Endothelial cell of umbilical vein (primary cell): ENCODE measurements around the gene DPP6. TPM values are rescaled to one million over a fixed set of nuclear protein-coding genes. Genes with fewer than 3 reads are reported as not detected.

Experiments
- BruUV-seq: library from RNA; stranded (reverse); fragments of 400-500 nt; replicated peaks from 2 replicates; lab custom pipeline; 2021; lab: Mats Ljungman, UMichigan
- CTCF ChIA-PET: fragments of 300-600, 350-600 bp; sonication (Branson Sonifier 250); formaldehyde crosslinking; loops from one replicate; lab custom pipeline; 2021; ENCODE audit warnings: antibody characterized with exemption, inconsistent platforms; lab: Charles Lee
- POLR2A ChIA-PET: fragments of 300-600, 350-600 bp; sonication (Branson Sonifier 250); formaldehyde crosslinking; loops from one replicate; lab custom pipeline; 2021; ENCODE audit warnings: antibody characterized with exemption, inconsistent platforms; lab: Charles Lee
- DNase-seq: peaks from one replicate; pipeline ENCODE4 v3.0.0-alpha.2; 2011; ENCODE audit warnings: low read depth, low spot score
- FAIRE-seq: peaks from 2 replicates; lab custom pipeline; 2011; peaks lifted over from hg19 to GRCh38; lab: Jason Lieb, UNC
- H2AFZ ChIP-seq: 2 replicates; pipeline ENCODE4 v1.6.0; 2012; ENCODE audit warnings: low read depth, low read length, control low read depth, inconsistent platforms
- H3K27ac ChIP-seq: 2 replicates; pipeline ENCODE4 v1.5.1; 2011; ENCODE audit warnings: low read depth, mild to moderate bottlenecking, control low read depth, low read length, moderate library complexity; ENCODE audit not compliant: insufficient read depth
- H3K27me3 ChIP-seq, 2 experiments: 2 replicates each; pipeline versions ENCODE4 v1.6.0 to v1.6.1; 2011; ENCODE audit warnings: low read length in 2 of 2, mixed read lengths in 1 of 2; ENCODE audit not compliant: control insufficient read depth in 2 of 2, insufficient read depth in 2 of 2
- H3K36me3 ChIP-seq, 2 experiments: 2 replicates in 1 of 2; 3 replicates in 1 of 2; pipeline ENCODE4 v1.5.1; 2011; ENCODE audit warnings: low read length in 2 of 2, mild to moderate bottlenecking in 1 of 2, moderate library complexity in 1 of 2; ENCODE audit not compliant: control insufficient read depth in 2 of 2, insufficient read depth in 2 of 2; ENCODE audit errors: extremely low read depth in 1 of 2
- H3K4me1 ChIP-seq: 3 replicates; pipeline ENCODE4 v1.5.1; 2011; ENCODE audit warnings: mild to moderate bottlenecking, low read length; ENCODE audit not compliant: control insufficient read depth, insufficient read depth; ENCODE audit errors: extremely low read depth
- H3K4me2 ChIP-seq: 2 replicates; pipeline ENCODE4 v1.6.1; 2011; ENCODE audit warnings: low read length, control low read depth, mixed read lengths; ENCODE audit not compliant: insufficient read depth
- H3K4me3 ChIP-seq, 3 experiments: fragments of 200-600 bp in 1 of 3; sonication (generic), shearing (Covaris generic) in 1 of 3; replicated peaks in 1 of 3; 2 replicates each; pipeline ENCODE4 v1.5.1; 2011 to 2016; ENCODE audit warnings: control low read depth in 3 of 3, low read length in 3 of 3, mild to moderate bottlenecking in 2 of 3, inconsistent platforms in 1 of 3, low read depth in 1 of 3, moderate library complexity in 1 of 3; ENCODE audit not compliant: insufficient read depth in 1 of 3
- H3K79me2 ChIP-seq: 2 replicates; pipeline ENCODE4 v1.6.0; 2012; ENCODE audit warnings: low read length, inconsistent platforms; ENCODE audit not compliant: control insufficient read depth, insufficient read depth
- H3K9ac ChIP-seq: replicated peaks from 2 replicates; pipeline ENCODE3; 2011; ENCODE audit warnings: low read length, control low read depth; ENCODE audit not compliant: insufficient read depth; ENCODE audit errors: extremely low read depth
- H3K9me1 ChIP-seq: replicated peaks from 3 replicates; pipeline ENCODE4 v1.6.0; 2011; ENCODE audit warnings: mild to moderate bottlenecking, low read length; ENCODE audit not compliant: control insufficient read depth, insufficient read depth; ENCODE audit errors: extremely low read depth
- H3K9me3 ChIP-seq: replicated peaks from 2 replicates; pipeline ENCODE4 v1.5.1; 2012; ENCODE audit warnings: low read length, inconsistent platforms; ENCODE audit not compliant: control insufficient read depth, insufficient read depth
- H4K20me1 ChIP-seq: replicated peaks from 2 replicates; pipeline ENCODE3; 2011; ENCODE audit warnings: mild to moderate bottlenecking, low read length; ENCODE audit not compliant: control insufficient read depth, insufficient read depth; ENCODE audit errors: extremely low read depth
- CTCF ChIP-seq, 2 donors: IDR thresholded peaks; 1 replicate in 1 of 2; 2 replicates in 1 of 2; pipeline ENCODE4 v1.5.1; 2011; ENCODE audit warnings: low read length in 2 of 2, mild to moderate bottlenecking in 2 of 2, moderate library complexity in 2 of 2, control low read depth in 1 of 2, inconsistent platforms in 1 of 2, low read depth in 1 of 2; ENCODE audit not compliant: insufficient read depth in 1 of 2; ENCODE audit errors: extremely low read depth in 1 of 2
- EZH2 ChIP-seq: IDR thresholded peaks from 2 replicates; pipeline ENCODE4 v1.6.1; 2012; ENCODE audit warnings: borderline replicate concordance, low read depth, mild to moderate bottlenecking, moderate library complexity, low read length, inconsistent platforms; ENCODE audit not compliant: severe bottlenecking
- FOS ChIP-seq: IDR thresholded peaks from 2 replicates; pipeline ENCODE4 v1.6.1; 2011; ENCODE audit warnings: mild to moderate bottlenecking, low read length, moderate library complexity, borderline replicate concordance; ENCODE audit not compliant: insufficient read depth
- MYC ChIP-seq: IDR thresholded peaks from one replicate; pipeline ENCODE4 v1.6.1; 2011; ENCODE audit warnings: mild to moderate bottlenecking, low read depth, low read length
- POLR2A ChIP-seq: IDR thresholded peaks from 2 replicates; pipeline ENCODE4 v1.6.1; 2012; ENCODE audit warnings: low read depth, mild to moderate bottlenecking, control low read depth, low read length
- POLR2AphosphoS5 ChIP-seq: IDR thresholded peaks from 2 replicates; pipeline ENCODE4 v1.6.1; 2012; ENCODE audit warnings: low read depth, mild to moderate bottlenecking, control low read depth, low read length, moderate library complexity; ENCODE audit not compliant: insufficient read depth
- dilution Hi-C: fragments of 300-500 bp; cut with MboI; formaldehyde crosslinking; loops from one replicate; pipeline ENCODE4 v1.15.0; 2019; ENCODE audit warnings: low sequenced_read_pairs; ENCODE audit not compliant: extremely low pct_ligation_motif_present
- intact Hi-C: fragments of 100-400 bp; cut with micrococcal nuclease; formaldehyde crosslinking; loops from one replicate; pipeline ENCODE4 v1.10.0; 2022
- polyA plus RNA-seq, 4 experiments: library from polyadenylated mRNA; depleted of rRNA in 3 of 4; stranded (reverse) in 3 of 4; unstranded in 1 of 4; fragments of >200 nt; gene quantifications; 2 replicates each; pipeline versions ENCODE4 v1.2.1 to v1.2.3, GENCODE V29; 2011 to 2012; ENCODE audit warnings: missing spikeins in 1 of 4
- total RNA-seq: library from RNA; stranded (reverse); gene quantifications from 2 replicates; pipeline ENCODE4 v1.2.3, GENCODE V29; 2021

DPP6 gene
- total and polyA plus RNA-seq, 2 donors (not counting 3 experiments of a cell fraction or from before 2014, with no cell fraction given): not detected

GRCh38 chr7:154854836-154855235, 802.6 kb downstream of the DPP6 start:
- ChIA-PET POLR2A (no interaction called here), CTCF (no interaction called here)
- Histone ChIP-seq H4K20me1 (no peaks in the 10 kb centered on the region), H3K9me1 (no peaks in the 10 kb centered on the region), H3K4me3 (no peak overlapping the region), H3K27me3 (no peaks in the 10 kb centered on the region), H2AFZ (no peak overlapping the region), H3K4me2 (no peak overlapping the region), H3K79me2 (no peaks in the 10 kb centered on the region), H3K27ac (no peak overlapping the region), H3K9ac (no peak overlapping the region), H3K9me3 (peaks cover 5% of the 10 kb centered on the region), H3K36me3 (no peaks in the 10 kb centered on the region), H3K4me1 (no peaks in the 10 kb centered on the region)
- TF ChIP-seq POLR2A (no peak), CTCF (IDR thresholded peaks at IDR 0.05; ENCODE audit: extremely low read depth in 1 of 2, insufficient read depth in 1 of 2, low read depth in 1 of 2, low read length in 2 of 2) (no peak), FOS (no peak)
- no peak for FAIRE-seq
- BruUV-seq: no TSS peak
- dilution Hi-C loops: no loop called here
- DNase-seq: no peak
- intact Hi-C loops: no loop called here

- ChIA-PET CTCF (no interaction called here), POLR2A (no interaction called here)
- H2AFZ ChIP-seq: no peak overlapping the region
- H3K36me3 ChIP-seq: no peaks in the 10 kb centered on the region
- no TSS peak for BruUV-seq
- H3K27me3 ChIP-seq: no peaks in the 10 kb centered on the region
- DNase-seq (no peak), FAIRE-seq (no peak)
- no peak overlapping the region for H3K4me2 ChIP-seq
- no peaks in the 10 kb centered on the region for H3K79me2 ChIP-seq
- intact Hi-C loops (no loop called here), dilution Hi-C loops (no loop called here)
- H3K4me1 ChIP-seq: no peaks in the 10 kb centered on the region
- H3K4me3 ChIP-seq: no peak overlapping the region
- H3K27ac ChIP-seq: no peak overlapping the region
- no peak for TF ChIP-seq POLR2A
- no peak for TF ChIP-seq MYC
- no peak for TF ChIP-seq FOS
- TF ChIP-seq POLR2AphosphoS5: no peak
- TF ChIP-seq EZH2: no peak
- H3K9me1 ChIP-seq: no peaks in the 10 kb centered on the region
- H4K20me1 ChIP-seq: no peaks in the 10 kb centered on the region
- H3K9me3 ChIP-seq: peaks cover 5% of the 10 kb centered on the region
- H3K9ac ChIP-seq: no peak overlapping the region
Measured at GRCh38 chr7:154855366-154855765, 803.2 kb downstream of the DPP6 start.
